Measurements from ENCODE around the gene TRPV6.
A peak's percentile ranks its signal among the peaks of the same experiment; 100 is the strongest.

TRPV6 gene

GRCh38 chr7:142883571-142884285 is 1.8 kb downstream of the TRPV6 start:
- DNase-seq (ENCODE audit: low read depth in 2 of 2), result no peak

- no peak for DNase-seq (ENCODE audit: low read depth in 2 of 2)
Observed at GRCh38 chr7:142883145-142883544, 2.4 kb downstream of the TRPV6 start.

- no peak for DNase-seq (ENCODE audit: low read depth in 2 of 2)
Observed at GRCh38 chr7:142882338-142882678, 3.2 kb downstream of the TRPV6 start.

- no peak for DNase-seq (ENCODE audit: low read depth in 2 of 2)
Observed at GRCh38 chr7:142881586-142882337, 3.8 kb downstream of the TRPV6 start.

- peak in 1 of 2 donors; percentile 33 for DNase-seq (ENCODE audit: low read depth in 2 of 2)
Observed at GRCh38 chr7:142880876-142881505, 4.6 kb downstream of the TRPV6 start.

GRCh38 chr7:142879060-142879459 is 6.5 kb downstream of the TRPV6 start:
- DNase-seq (ENCODE audit: low read depth in 2 of 2), result no peak

GRCh38 chr7:142878315-142878714 is 7.2 kb downstream of the TRPV6 start:
- DNase-seq (ENCODE audit: low read depth in 2 of 2), result no peak

GRCh38 chr7:142876991-142877910 is 8.3 kb downstream of the TRPV6 start:
- DNase-seq (ENCODE audit: low read depth in 2 of 2), result no peak

- no peak for DNase-seq (ENCODE audit: low read depth in 2 of 2)
Observed at GRCh38 chr7:142876236-142876960, 9.1 kb downstream of the TRPV6 start.

GRCh38 chr7:142875456-142875855 is 10.1 kb downstream of the TRPV6 start:
- no peak for DNase-seq (ENCODE audit: low read depth in 2 of 2)

- no peak for DNase-seq (ENCODE audit: low read depth in 2 of 2)
Observed at GRCh38 chr7:142874837-142875236, 10.7 kb downstream of the TRPV6 start.

- no peak for DNase-seq (ENCODE audit: low read depth in 2 of 2)
Observed at GRCh38 chr7:142874409-142874808, 11.1 kb downstream of the TRPV6 start.

GRCh38 chr7:142873871-142874270 is 11.7 kb downstream of the TRPV6 start:
- no peak for DNase-seq (ENCODE audit: low read depth in 2 of 2)

- DNase-seq (ENCODE audit: low read depth in 2 of 2), result peak; percentile 21 to 31
Observed at GRCh38 chr7:142873281-142873784, 12.2 kb downstream of the TRPV6 start.

GRCh38 chr7:142872106-142872675 is 13.4 kb downstream of the TRPV6 start:
- DNase-seq (ENCODE audit: low read depth in 2 of 2), result no peak

GRCh38 chr7:142871260-142872105 is 14.1 kb downstream of the TRPV6 start:
- DNase-seq (ENCODE audit: low read depth in 2 of 2), result no peak

- DNase-seq (ENCODE audit: low read depth in 2 of 2), result no peak
Observed at GRCh38 chr7:142870566-142871259, 14.8 kb downstream of the TRPV6 start.

- DNase-seq (ENCODE audit: low read depth in 2 of 2), result no peak
Observed at GRCh38 chr7:142870147-142870559, 15.4 kb downstream of the TRPV6 start.

- no peak for DNase-seq (ENCODE audit: low read depth in 2 of 2)
Observed at GRCh38 chr7:142869434-142869833, 16.1 kb downstream of the TRPV6 start.
